HepG2 (cell line): ENCODE results near the gene EIF3A. TPM values are rescaled to one million over a fixed set of nuclear protein-coding genes. Genes with fewer than 3 reads are reported as not detected.

Source experiments
- AHDC1 ChIP-seq: sonication (generic); formaldehyde crosslinking; IDR thresholded peaks from 2 replicates; pipeline ENCODE4 v1.5.1; 2020; ENCODE audit warnings: mild to moderate bottlenecking, missing genetic modification reagents, borderline replicate concordance
- ARID3A ChIP-seq: IDR thresholded peaks from 2 replicates; pipeline ENCODE4 v1.6.1; 2012; ENCODE audit warnings: low read depth, low read length, improper control_type of control experiment
- FOXK1 ChIP-seq: sonication (generic); formaldehyde crosslinking; IDR thresholded peaks from 2 replicates; pipeline ENCODE4 v1.4.0; 2020; ENCODE audit warnings: low read depth, missing genetic modification reagents, borderline replicate concordance
- HOXA3 ChIP-seq: sonication (generic); formaldehyde crosslinking; IDR thresholded peaks from 2 replicates; pipeline ENCODE4 v1.5.0; 2020; ENCODE audit warnings: missing genetic modification reagents
- KDM1A ChIP-seq: IDR thresholded peaks from 2 replicates; pipeline ENCODE4 v1.6.1; 2016; ENCODE audit warnings: missing compliant biosample characterization
- LCORL ChIP-seq, 2 experiments: fragments of 450-650 bp in 1 of 2; sonication (generic) in 1 of 2; formaldehyde crosslinking in 1 of 2; IDR thresholded peaks; 2 replicates each; pipeline versions ENCODE4 v1.5.0 to v1.6.1; 2017 to 2020; ENCODE audit warnings: antibody characterized with exemption in 1 of 2, missing genetic modification reagents in 1 of 2
- MYNN ChIP-seq: sonication (generic); formaldehyde crosslinking; IDR thresholded peaks from 2 replicates; pipeline ENCODE4 v1.4.0; 2020; ENCODE audit warnings: mild to moderate bottlenecking, low read depth, missing genetic modification reagents
- NCOR1 ChIP-seq: fragments of 200-600 bp; sonication (generic); IDR thresholded peaks from 2 replicates; pipeline ENCODE4 v1.7.0; 2017; ENCODE audit warnings: antibody characterized with exemption, low read length, borderline replicate concordance
- STAT6 ChIP-seq: sonication (generic); formaldehyde crosslinking; IDR thresholded peaks from 2 replicates; pipeline ENCODE4 v1.4.0; 2020; ENCODE audit warnings: missing genetic modification reagents, mild to moderate bottlenecking, borderline replicate concordance
- TIGD3 ChIP-seq: sonication (generic); formaldehyde crosslinking; IDR thresholded peaks from 2 replicates; pipeline ENCODE4 v1.5.1; 2020; ENCODE audit warnings: mild to moderate bottlenecking, missing genetic modification reagents, borderline replicate concordance
- U2AF2 ChIP-seq: fragments of 200-400 bp; formaldehyde crosslinking; IDR thresholded peaks from 2 replicates; pipeline ENCODE4 v1.6.1; 2017; ENCODE audit warnings: low read depth, mild to moderate bottlenecking, low read length
- ZBTB1 ChIP-seq: sonication (generic); formaldehyde crosslinking; IDR thresholded peaks from 2 replicates; pipeline ENCODE4 v1.4.0; 2020; ENCODE audit warnings: missing genetic modification reagents, borderline replicate concordance
- ZNF317 ChIP-seq: sonication (generic); formaldehyde crosslinking; IDR thresholded peaks from 2 replicates; pipeline ENCODE4 v1.5.0; 2020; ENCODE audit warnings: mild to moderate bottlenecking, missing genetic modification reagents
- ZNF576 ChIP-seq: sonication (generic); formaldehyde crosslinking; IDR thresholded peaks from 2 replicates; pipeline ENCODE4 v1.4.0; 2020; ENCODE audit warnings: mild to moderate bottlenecking, missing genetic modification reagents
- ZNF720 ChIP-seq: sonication (generic); formaldehyde crosslinking; IDR thresholded peaks from 2 replicates; pipeline ENCODE4 v1.4.0; 2020; ENCODE audit warnings: missing genetic modification reagents
- ZSCAN21 ChIP-seq: sonication (generic); formaldehyde crosslinking; IDR thresholded peaks from 2 replicates; pipeline ENCODE4 v1.8.0; 2022; ENCODE audit warnings: mild to moderate bottlenecking, missing genetic modification reagents, moderate library complexity, borderline replicate concordance
- polyA plus RNA-seq, 8 experiments: library from polyadenylated mRNA; depleted of rRNA in 3 of 8; stranded (reverse) in 7 of 8; unstranded in 1 of 8; fragments of >200 nt; fragmentation: Illumina TruSeq in 4 of 8; extraction: Trizol in 4 of 8; gene quantifications; 2 replicates each; pipeline versions ENCODE4 v1.2.1 to v1.2.3, GENCODE V29; 2011 to 2016; ENCODE audit warnings: low read depth in 4 of 8, missing spikeins in 1 of 8, mixed read lengths in 1 of 8; ENCODE audit not compliant: insufficient read depth in 1 of 8
- total RNA-seq, 5 experiments: library from RNA; depleted of rRNA; stranded (reverse); fragments of >200 nt; fragmentation: Illumina TruSeq; extraction: Trizol; gene quantifications; 2 replicates each; pipeline ENCODE4 v1.2.3, GENCODE V29; 2016; ENCODE audit warnings: low read depth in 1 of 5

The EIF3A gene
- total and polyA plus RNA-seq, 2 of the 13 experiments (the other 11 are each of a cell fraction or from before 2014, with no cell fraction given): 25.6 to 117 TPM

- TF ChIP-seq STAT6 (CRISPR knock-in tag): no peak
- no peak for TF ChIP-seq ZNF720
- no peak for TF ChIP-seq TIGD3
- TF ChIP-seq ZSCAN21: no peak
- no peak for TF ChIP-seq FOXK1 (CRISPR knock-in tag)
- no peak for TF ChIP-seq AHDC1 (CRISPR knock-in tag)
- TF ChIP-seq NCOR1: no peak
- TF ChIP-seq U2AF2: no peak
- no peak for TF ChIP-seq ARID3A
- TF ChIP-seq LCORL (IDR thresholded peaks at IDR 0.05): no peak
- TF ChIP-seq LCORL (CRISPR knock-in tag; IDR thresholded peaks at IDR 0.05): peak; percentile 15; the same call in 1 of the 2 replicates
- TF ChIP-seq ZNF576: no peak
- TF ChIP-seq MYNN (CRISPR knock-in tag): no peak
- no peak for TF ChIP-seq KDM1A (CRISPR knock-in tag)
- 0 out of 2 replicates have a peak, but pooled peaks have one; percentile 33 for TF ChIP-seq ZNF317 (CRISPR knock-in tag)
- TF ChIP-seq HOXA3: no peak
- TF ChIP-seq ZBTB1 (CRISPR knock-in tag): no peak
These were observed 757 bp downstream of the EIF3A start (continued) for GRCh38 chr10:119079599-119080520.
